GM12864 (cell line): ENCODE results near the gene GGNBP2.

Experiments
- DNase-seq: peaks from one replicate; pipeline ENCODE4 v3.0.0-alpha.2; 2011; ENCODE audit warnings: low read depth
- H3K4me3 ChIP-seq: 2 replicates; pipeline ENCODE4 v1.5.1; 2011; ENCODE audit warnings: mild to moderate bottlenecking, low read depth, low read length, control low read depth
- CTCF ChIP-seq: IDR thresholded peaks from 2 replicates; pipeline ENCODE4 v1.5.1; 2011; ENCODE audit warnings: low read depth, mild to moderate bottlenecking, moderate library complexity, low read length, control low read depth, inconsistent platforms; ENCODE audit errors: missing control alignments

GGNBP2 gene

GRCh38 chr17:36586138-36586537, 41.4 kb downstream of the GGNBP2 start:
- no peak for DNase-seq
- TF ChIP-seq CTCF = no peak
- H3K4me3 ChIP-seq = no peak overlapping the region

- no peak for DNase-seq
- no peak overlapping the region for H3K4me3 ChIP-seq
- TF ChIP-seq CTCF = no peak
These were observed 45.4 kb downstream of the GGNBP2 start for GRCh38 chr17:36590082-36590481.

GRCh38 chr17:36591434-36592315, 47.0 kb downstream of the GGNBP2 start, which contains the start of gene DHRS11:
TSS of gene DHRS11 (plus strand) at chr17:36591879. CDS start at chr17:36592010, 131 bp downstream.
- H3K4me3 ChIP-seq = peak within 1 kb of the TSS; percentile 71
- TF ChIP-seq CTCF = peak; percentile 4
- DNase-seq = peak; percentile 22

- TF ChIP-seq CTCF = no peak
- peak overlapping the region; percentile 71 for H3K4me3 ChIP-seq
- DNase-seq = no peak
These were observed 47.6 kb downstream of the GGNBP2 start for GRCh38 chr17:36592316-36592715.

GRCh38 chr17:36592716-36593321, 48.1 kb downstream of the GGNBP2 start:
- peak overlapping the region; percentile 71 for H3K4me3 ChIP-seq
- no peak for DNase-seq
- TF ChIP-seq CTCF = no peak

GRCh38 chr17:36593656-36594316, 49.1 kb downstream of the GGNBP2 start:
- no peak overlapping the region for H3K4me3 ChIP-seq
- TF ChIP-seq CTCF = no peak
- no peak for DNase-seq
